Measurements from ENCODE around the gene TSTD2.
"Not testable (repeated sequence)": the region's sequence is repeated elsewhere in the genome, so short reads cannot be mapped to it uniquely, and the experiment has no call there.

TSTD2 gene

GRCh38 chr9:97586909-97587308 is 46.3 kb downstream of the TSTD2 start:
- not testable (repeated sequence) for DNase-seq (ENCODE audit: low spot score)

- not testable (repeated sequence) for DNase-seq (ENCODE audit: low spot score)
These were observed 48.4 kb downstream of the TSTD2 start for GRCh38 chr9:97584778-97585177.

GRCh38 chr9:97581590-97581989 is 51.6 kb downstream of the TSTD2 start:
- not testable (repeated sequence) for DNase-seq (ENCODE audit: low spot score)

- DNase-seq (ENCODE audit: low spot score): no peak
These were observed 53.3 kb downstream of the TSTD2 start for GRCh38 chr9:97579914-97580313.

- DNase-seq (ENCODE audit: low spot score): no peak
These were observed 54.3 kb downstream of the TSTD2 start for GRCh38 chr9:97578846-97579245.

- no peak for DNase-seq (ENCODE audit: low spot score)
These were observed 56.1 kb downstream of the TSTD2 start for GRCh38 chr9:97577051-97577450.

GRCh38 chr9:97575673-97576200 is 57.4 kb downstream of the TSTD2 start:
- DNase-seq (ENCODE audit: low spot score): no peak

- not testable (repeated sequence) for DNase-seq (ENCODE audit: low spot score)
These were observed 58.1 kb downstream of the TSTD2 start for GRCh38 chr9:97574921-97575672.

GRCh38 chr9:97574101-97574571 is 59.0 kb downstream of the TSTD2 start:
- not testable (repeated sequence) for DNase-seq (ENCODE audit: low spot score)

GRCh38 chr9:97573482-97574073 is 59.6 kb downstream of the TSTD2 start:
- no peak for DNase-seq (ENCODE audit: low spot score)

GRCh38 chr9:97572892-97573365 is 60.2 kb downstream of the TSTD2 start:
- DNase-seq (ENCODE audit: low spot score): no peak

GRCh38 chr9:97572196-97572891 is 60.8 kb downstream of the TSTD2 start:
- DNase-seq (ENCODE audit: low spot score): no peak

GRCh38 chr9:97571664-97572063 is 61.5 kb downstream of the TSTD2 start:
- DNase-seq (ENCODE audit: low spot score): no peak

- no peak for DNase-seq (ENCODE audit: low spot score)
These were observed 62.3 kb downstream of the TSTD2 start for GRCh38 chr9:97570899-97571298.

GRCh38 chr9:97568461-97569275 is 64.5 kb downstream of the TSTD2 start:
- DNase-seq (ENCODE audit: low spot score): no peak

GRCh38 chr9:97567894-97568202 is 65.3 kb downstream of the TSTD2 start:
- DNase-seq (ENCODE audit: low spot score): no peak

- DNase-seq (ENCODE audit: low spot score): no peak
These were observed 65.8 kb downstream of the TSTD2 start for GRCh38 chr9:97567182-97567893.

GRCh38 chr9:97565262-97565661 is 67.9 kb downstream of the TSTD2 start:
- no peak for DNase-seq (ENCODE audit: low spot score)

GRCh38 chr9:97564291-97565175 is 68.6 kb downstream of the TSTD2 start:
- no peak for DNase-seq (ENCODE audit: low spot score)

- DNase-seq (ENCODE audit: low spot score): no peak
These were observed 69.6 kb downstream of the TSTD2 start for GRCh38 chr9:97563458-97564135.

Measured in germinal center (tissue), 1 donor.